Measurements from ENCODE around the gene PRSS21.

GRCh38 chr16:2808181-2808580, 8.9 kb upstream of the PRSS21 start:
- no peak for TF ChIP-seq POLR2AphosphoS5 (IDR thresholded peaks at IDR 0.05; ENCODE audit: borderline replicate concordance, low read depth, low read length)
- TF ChIP-seq EZH2 (IDR thresholded peaks at IDR 0.05) = no peak
- no peak for TF ChIP-seq FOXP2 (optimal IDR thresholded peaks at IDR 0.05; ENCODE audit: control extremely low read depth, extremely low read length, insufficient read depth)
